ENCODE measurements around the gene CLPX. TPM values are rescaled to one million over a fixed set of nuclear protein-coding genes. Genes with fewer than 3 reads are reported as not detected.
"Not testable (repeated sequence)": the region's sequence is repeated elsewhere in the genome, so short reads cannot be mapped to it uniquely, and the experiment has no call there.

Gene CLPX
- total RNA-seq, 1 experiment from 2014 or later: 19.3 TPM

DNA sequence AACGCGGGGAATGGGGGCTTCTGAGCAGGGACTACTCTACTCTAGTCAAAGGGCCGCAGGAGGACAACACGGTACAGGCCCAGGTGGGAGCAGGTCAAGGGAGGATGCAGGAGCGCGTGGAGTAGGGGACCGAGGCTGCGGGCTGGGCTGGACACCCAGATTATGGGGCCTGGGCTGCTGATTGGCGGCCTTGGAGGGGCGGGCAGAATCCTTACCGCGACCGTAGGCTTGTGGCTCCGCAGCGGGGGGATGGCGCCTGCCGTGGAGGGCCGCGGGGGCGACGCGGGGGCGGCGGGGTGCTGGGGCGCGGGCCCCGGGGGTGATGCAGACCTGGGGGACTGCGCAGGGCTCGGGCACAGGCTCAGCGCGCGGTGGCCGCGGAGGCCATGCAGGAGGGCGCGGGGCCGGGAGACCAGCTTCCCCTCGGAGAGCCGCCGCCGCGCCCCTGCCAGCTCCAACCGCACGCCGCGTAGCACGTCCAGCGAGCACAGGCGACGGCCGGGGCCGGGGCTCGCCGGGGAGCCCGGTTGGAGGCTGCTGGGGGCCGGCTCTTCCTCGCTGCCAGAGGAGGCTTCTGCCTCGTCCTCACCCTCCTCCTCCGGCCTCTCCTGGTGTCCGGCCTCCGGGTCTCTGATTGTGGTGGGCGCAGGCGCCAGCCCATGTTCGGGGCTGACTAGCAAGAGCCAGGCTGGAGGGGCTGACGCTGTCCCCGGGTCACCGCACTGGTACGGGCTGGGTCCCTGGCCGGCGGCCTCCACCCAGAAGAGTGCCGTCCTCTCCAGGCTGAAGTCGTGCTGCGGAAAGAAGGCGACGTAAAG, 83.0 kb downstream of the CLPX start:
- Histone ChIP-seq H3K79me2 (ENCODE audit: low read length) (no peaks in the 10 kb centered on the region), H3K4me1 (ENCODE audit: insufficient read depth, low read length) (no peaks in the 10 kb centered on the region), H3K9ac (ENCODE audit: low read length) (no peak overlapping the region), H3K4me2 (ENCODE audit: low read length) (no peak overlapping the region), H3K9me3 (ENCODE audit: low read length) (no peaks in the 10 kb centered on the region), H3F3A (ENCODE audit: low read length, unreplicated experiment) (no peaks in the 10 kb centered on the region), H3K9me2 (replicated peaks; ENCODE audit: low read length) (no peaks in the 10 kb centered on the region), H3K27ac (ENCODE audit: low read length) (no peak overlapping the region), H3K4me3 (ENCODE audit: low read length) (no peak overlapping the region), H2AFZ (ENCODE audit: low read length) (no peak overlapping the region), H3K27me3 (ENCODE audit: low read length) (no peaks in the 10 kb centered on the region), H4K20me1 (ENCODE audit: low read length) (no peaks in the 10 kb centered on the region), H3K36me3 (ENCODE audit: low read depth, low read length) (no peaks in the 10 kb centered on the region; the same call in 1 of the 2 replicates)
- intact Hi-C loops (cut with micrococcal nuclease): no loop called here
- POLR2A ChIA-PET (ENCODE audit: unreplicated experiment): no interaction called here
- BruUV-seq (replicated peaks): no TSS peak
- no peak for ATAC-seq
- DNase-seq: no peak
- CTCF ChIA-PET: interaction anchor here (0.7 to 1.0 kb wide), 2 partner anchors 24 to 83 kb away, joined by 3 to 6 read pairs; partner anchors contain the start of gene CLPX
- no peak for TF ChIP-seq EZH2phosphoT487 (IDR thresholded peaks at IDR 0.05; ENCODE audit: borderline replicate concordance, low read length)
- 0 out of 2 replicates have a peak, but pooled peaks have one; percentile 3 for TF ChIP-seq CTCF (conservative IDR thresholded peaks at IDR 0.05; ENCODE audit: low read depth, low read length)

- ChIA-PET CTCF (interaction anchor here (0.7 to 1.0 kb wide), 2 partner anchors 24 to 84 kb away, joined by 3 to 6 read pairs; partner anchors contain the start of gene CLPX), POLR2A (ENCODE audit: unreplicated experiment) (no interaction called here)
- Histone ChIP-seq H3F3A (ENCODE audit: low read length, unreplicated experiment) (no peaks in the 10 kb centered on the region), H3K9ac (ENCODE audit: low read length) (no peak overlapping the region), H3K79me2 (ENCODE audit: low read length) (no peaks in the 10 kb centered on the region), H3K4me1 (ENCODE audit: insufficient read depth, low read length) (no peaks in the 10 kb centered on the region), H3K9me3 (ENCODE audit: low read length) (no peaks in the 10 kb centered on the region), H3K36me3 (ENCODE audit: low read depth, low read length) (no peaks in the 10 kb centered on the region; the same call in 1 of the 2 replicates), H3K4me3 (ENCODE audit: low read length) (no peak overlapping the region), H3K27ac (ENCODE audit: low read length) (no peak overlapping the region), H2AFZ (ENCODE audit: low read length) (no peak overlapping the region), H3K27me3 (ENCODE audit: low read length) (no peaks in the 10 kb centered on the region), H3K4me2 (ENCODE audit: low read length) (no peak overlapping the region), H4K20me1 (ENCODE audit: low read length) (no peaks in the 10 kb centered on the region), H3K9me2 (replicated peaks; ENCODE audit: low read length) (no peaks in the 10 kb centered on the region)
- intact Hi-C loops (cut with micrococcal nuclease): no loop called here
- ATAC-seq (no peak), DNase-seq (peak; percentile 53)
- no TSS peak for BruUV-seq (replicated peaks)
- peak; percentile 76 for TF ChIP-seq CTCF (conservative IDR thresholded peaks at IDR 0.05; ENCODE audit: low read depth, low read length)
- no peak for TF ChIP-seq EZH2 (IDR thresholded peaks at IDR 0.05; ENCODE audit: low read length, unreplicated experiment)
- TF ChIP-seq EZH2phosphoT487 (IDR thresholded peaks at IDR 0.05; ENCODE audit: borderline replicate concordance, low read length): no peak
Measured at GRCh38 chr15:65101411-65101890, 83.7 kb downstream of the CLPX start.

DNA sequence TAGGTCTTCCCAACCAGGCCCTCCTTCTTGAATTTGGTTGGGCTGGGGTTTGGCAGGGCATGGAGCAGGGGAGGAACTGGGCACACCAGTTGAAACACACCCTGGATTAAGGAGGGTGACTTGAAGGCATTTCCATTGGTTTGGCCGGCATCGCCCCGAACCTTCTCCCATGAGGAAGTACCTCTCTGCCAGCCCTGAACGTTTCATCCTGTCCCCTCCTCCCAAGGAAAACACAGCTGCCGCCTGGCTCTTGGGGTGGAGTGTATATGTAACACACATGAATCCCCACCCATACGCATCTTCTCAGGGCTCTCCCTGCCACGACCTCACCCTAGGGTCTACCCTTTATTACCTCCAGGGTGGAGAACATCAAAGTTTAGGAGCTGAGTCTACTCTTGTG, 84.7 kb downstream of the CLPX start:
- intact Hi-C loops (cut with micrococcal nuclease): no loop called here
- TF ChIP-seq EZH2phosphoT487 (IDR thresholded peaks at IDR 0.05; ENCODE audit: borderline replicate concordance, low read length): no peak
- TF ChIP-seq CTCF (conservative IDR thresholded peaks at IDR 0.05; ENCODE audit: low read depth, low read length): no peak
- TF ChIP-seq EZH2 (IDR thresholded peaks at IDR 0.05; ENCODE audit: low read length, unreplicated experiment): no peak
- Histone ChIP-seq H3K9ac (ENCODE audit: low read length) (no peak overlapping the region), H3K27me3 (ENCODE audit: low read length) (no peaks in the 10 kb centered on the region), H3K27ac (ENCODE audit: low read length) (no peak overlapping the region), H3K4me3 (ENCODE audit: low read length) (no peak overlapping the region), H3F3A (ENCODE audit: low read length, unreplicated experiment) (no peaks in the 10 kb centered on the region), H4K20me1 (ENCODE audit: low read length) (no peaks in the 10 kb centered on the region), H3K9me2 (replicated peaks; ENCODE audit: low read length) (no peaks in the 10 kb centered on the region), H3K4me1 (ENCODE audit: insufficient read depth, low read length) (no peaks in the 10 kb centered on the region), H3K36me3 (ENCODE audit: low read depth, low read length) (no peaks in the 10 kb centered on the region; the same call in 1 of the 2 replicates), H3K79me2 (ENCODE audit: low read length) (no peaks in the 10 kb centered on the region), H3K9me3 (ENCODE audit: low read length) (no peaks in the 10 kb centered on the region), H3K4me2 (ENCODE audit: low read length) (no peak overlapping the region), H2AFZ (ENCODE audit: low read length) (no peak overlapping the region)
- no peak for ATAC-seq
- POLR2A ChIA-PET (ENCODE audit: unreplicated experiment): no interaction called here
- CTCF ChIA-PET: no interaction called here
- BruUV-seq (replicated peaks): no TSS peak
- no peak for DNase-seq

- H3K9me2 ChIP-seq (replicated peaks; ENCODE audit: low read length); H3K4me1 ChIP-seq (ENCODE audit: insufficient read depth, low read length); H3K9me3 ChIP-seq (ENCODE audit: low read length); H4K20me1 ChIP-seq (ENCODE audit: low read length); DNase-seq; H3K27me3 ChIP-seq (ENCODE audit: low read length); H3K36me3 ChIP-seq (ENCODE audit: low read depth, low read length); H3K4me3 ChIP-seq (ENCODE audit: low read length); H3K27ac ChIP-seq (ENCODE audit: low read length); POLR2A ChIA-PET (ENCODE audit: unreplicated experiment); H3F3A ChIP-seq (ENCODE audit: low read length, unreplicated experiment); CTCF ChIA-PET; H3K79me2 ChIP-seq (ENCODE audit: low read length); H2AFZ ChIP-seq (ENCODE audit: low read length); H3K9ac ChIP-seq (ENCODE audit: low read length); H3K4me2 ChIP-seq (ENCODE audit: low read length); BruUV-seq (replicated peaks); ATAC-seq; intact Hi-C loops (cut with micrococcal nuclease): not testable (repeated sequence)
Measured at GRCh38 chr15:65099801-65100200, 85.3 kb downstream of the CLPX start.

Data from PC-3 (cell line).